ENCODE measurements around the gene MRPL48. TPM values are rescaled to one million over a fixed set of nuclear protein-coding genes. Genes with fewer than 3 reads are reported as not detected.
A peak's percentile ranks its signal among the peaks of the same experiment; 100 is the strongest.
"Not testable (repeated sequence)": the region's sequence is repeated elsewhere in the genome, so short reads cannot be mapped to it uniquely, and the experiment has no call there.

The MRPL48 gene
- total and polyA plus RNA-seq, 7 donors: 23.8 to 35.2 (median 26.4) TPM

- Histone ChIP-seq H3K9me3 (no peaks in the 10 kb centered on the region), H3K27me3 (ENCODE audit: insufficient read depth in 3 of 3, low read length in 2 of 3) (no peaks in the 10 kb centered on the region), H3K4me3 (no peak overlapping the region), H3K36me3 (ENCODE audit: insufficient read depth in 1 of 2, low read depth in 1 of 2) (no peaks in the 10 kb centered on the region), H3K27ac (no peak overlapping the region), H3K4me1 (peaks cover 27% of the 10 kb centered on the region)
- DNase-seq (no peak), ATAC-seq (no peak)
- WGBS, 3 donors: 91 to 92% (median 92%) methylated on average over 5 of the region's 5 CpGs
- intact Hi-C loops (cut with DNase I): no loop called here
- TF ChIP-seq CTCF (IDR thresholded peaks at IDR 0.05): no peak
These were observed 39.4 kb upstream of the MRPL48 start for GRCh38 chr11:73748300-73748699.

DNA sequence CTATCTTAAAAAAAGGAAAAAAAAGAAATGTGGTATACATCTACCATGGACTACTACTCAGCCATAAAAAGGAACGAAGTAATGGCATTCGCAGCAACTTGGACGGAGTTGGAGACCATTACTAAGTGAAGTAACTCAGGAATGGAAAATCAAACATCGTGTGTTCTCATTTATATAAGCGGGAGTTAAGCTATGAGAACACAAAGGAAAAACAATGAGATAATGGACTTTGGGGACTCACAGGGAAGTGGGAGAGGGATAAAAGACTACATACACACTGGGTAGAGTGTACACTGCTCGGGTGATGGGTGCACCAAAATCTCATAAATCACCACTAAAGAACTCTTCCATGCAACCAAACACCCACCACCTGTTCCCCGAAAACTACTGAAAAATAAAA, 38.6 kb upstream of the MRPL48 start:
- ATAC-seq (no peak), DNase-seq (no peak)
- no peaks in the 10 kb centered on the region for H3K9me3 ChIP-seq
- peaks cover 28% of the 10 kb centered on the region for H3K4me1 ChIP-seq
- H3K36me3 ChIP-seq (ENCODE audit: insufficient read depth in 1 of 2, low read depth in 1 of 2): no peaks in the 10 kb centered on the region
- intact Hi-C loops (cut with DNase I): no loop called here
- H3K4me3 ChIP-seq: no peak overlapping the region
- H3K27ac ChIP-seq: no peak overlapping the region
- TF ChIP-seq CTCF (IDR thresholded peaks at IDR 0.05): no peak
- H3K27me3 ChIP-seq (ENCODE audit: insufficient read depth in 3 of 3, low read length in 2 of 3): no peaks in the 10 kb centered on the region
- WGBS, 3 donors: 85 to 91% (median 87%) methylated on average over 7 of the region's 7 CpGs

- Histone ChIP-seq H3K27me3 (ENCODE audit: insufficient read depth in 3 of 3, low read length in 2 of 3) (no peaks in the 10 kb centered on the region), H3K9me3 (no peaks in the 10 kb centered on the region), H3K27ac (no peak overlapping the region), H3K4me3 (no peak overlapping the region), H3K4me1 (peaks cover 31% of the 10 kb centered on the region), H3K36me3 (ENCODE audit: insufficient read depth in 1 of 2, low read depth in 1 of 2) (no peaks in the 10 kb centered on the region)
- DNase-seq (no peak), ATAC-seq (no peak)
- WGBS, 3 donors: 52 to 60% (median 56%) methylated on average over 5 of the region's 5 CpGs
- no peak for TF ChIP-seq CTCF (IDR thresholded peaks at IDR 0.05)
- intact Hi-C loops (cut with DNase I): no loop called here
These were observed 37.4 kb upstream of the MRPL48 start for GRCh38 chr11:73750228-73750627.

- H3K27me3 ChIP-seq (ENCODE audit: insufficient read depth in 3 of 3, low read length in 2 of 3); ATAC-seq; H3K36me3 ChIP-seq (ENCODE audit: insufficient read depth in 1 of 2, low read depth in 1 of 2); DNase-seq; H3K4me3 ChIP-seq; H3K9me3 ChIP-seq; H3K27ac ChIP-seq; intact Hi-C loops (cut with DNase I): not testable (repeated sequence)
- 94 to 97% (median 96%) methylated on average over 4 of the region's 4 CpGs for WGBS, 3 donors
- H3K4me1 ChIP-seq: peaks cover 26% of the 10 kb centered on the region
These were observed 36.8 kb upstream of the MRPL48 start for GRCh38 chr11:73750862-73751261.

- ATAC-seq (peak in 2 of 4 donors; percentile 34 to 37), DNase-seq (no peak)
- Histone ChIP-seq H3K27ac (no peak overlapping the region), H3K9me3 (no peaks in the 10 kb centered on the region), H3K36me3 (ENCODE audit: insufficient read depth in 1 of 2, low read depth in 1 of 2) (no peaks in the 10 kb centered on the region), H3K4me1 (peaks cover 22% of the 10 kb centered on the region), H3K27me3 (ENCODE audit: insufficient read depth in 3 of 3, low read length in 2 of 3) (no peaks in the 10 kb centered on the region), H3K4me3 (no peak overlapping the region)
- WGBS, 3 donors: 46 to 58% (median 50%) methylated on average over 14 of the region's 14 CpGs
- intact Hi-C loops (cut with DNase I): no loop called here
- no peak for TF ChIP-seq CTCF (IDR thresholded peaks at IDR 0.05)
These were observed 35.3 kb upstream of the MRPL48 start for GRCh38 chr11:73752216-73752867.
